SU-DHL-6 (cell line): ENCODE data around the gene UCHL3.

Experiments used
- H2AFZ ChIP-seq: fragments of 200-600 bp; sonication (generic); 2 replicates; pipeline ENCODE4 v1.6.1; 2014; ENCODE audit warnings: low read depth, mild to moderate bottlenecking, moderate library complexity, mixed read lengths, antibody characterized with exemption, low read length; ENCODE audit not compliant: severe bottlenecking
- H3F3A ChIP-seq: fragments of 200-600 bp; shearing (Covaris generic); 2 replicates; pipeline ENCODE4 v1.6.0; 2016; ENCODE audit warnings: antibody characterized with exemption, mild to moderate bottlenecking; ENCODE audit not compliant: insufficient read depth
- H3K27ac ChIP-seq: fragments of 200-600 bp; sonication (generic); 2 replicates; pipeline ENCODE4 v1.5.1; 2016; ENCODE audit warnings: low read depth, mild to moderate bottlenecking, low read length, moderate library complexity, mixed read lengths
- H3K27me3 ChIP-seq: fragments of 200-600 bp; sonication (generic), shearing (Covaris generic); 2 replicates; pipeline ENCODE4 v1.6.0; 2014; ENCODE audit warnings: mild to moderate bottlenecking, low read length
- H3K36me3 ChIP-seq: fragments of 200-600 bp; sonication (generic); 2 replicates; pipeline ENCODE4 v1.6.1; 2014; ENCODE audit warnings: mild to moderate bottlenecking, low read length, mixed read lengths
- H3K4me2 ChIP-seq: fragments of 300-600, 200-600 bp; shearing (Covaris generic), sonication (generic); 2 replicates; pipeline ENCODE4 v1.6.0; 2014; ENCODE audit warnings: low read length, low read depth, mild to moderate bottlenecking; ENCODE audit not compliant: poor library complexity, severe bottlenecking
- H3K4me3 ChIP-seq: fragments of 200-600 bp; sonication (generic); 2 replicates; pipeline ENCODE4 v1.5.1; 2014; ENCODE audit warnings: antibody characterized with exemption, low read length, mild to moderate bottlenecking, mixed read lengths; ENCODE audit not compliant: insufficient read depth, poor library complexity, severe bottlenecking
- H3K79me2 ChIP-seq: fragments of 200-600 bp; sonication (generic); 2 replicates; pipeline ENCODE4 v1.6.1; 2014; ENCODE audit warnings: mild to moderate bottlenecking, low read length, moderate library complexity; ENCODE audit not compliant: insufficient read depth
- H3K9ac ChIP-seq: fragments of 200-600 bp; sonication (generic); 2 replicates; pipeline ENCODE4 v1.7.0; 2014; ENCODE audit warnings: mild to moderate bottlenecking, low read length
- H3K9me2 ChIP-seq: fragments of 200-600 bp; sonication (generic); replicated peaks from 2 replicates; pipeline ENCODE4 v1.6.1; 2014; ENCODE audit warnings: low read length; ENCODE audit not compliant: insufficient read depth
- H3K9me3 ChIP-seq: fragments of 200-600 bp; sonication (generic); 2 replicates; pipeline ENCODE4 v1.6.1; 2014; ENCODE audit warnings: low read length, mixed read lengths; ENCODE audit not compliant: insufficient read depth
- H4K20me1 ChIP-seq: fragments of 200-600 bp; sonication (generic); 2 replicates; pipeline ENCODE4 v1.6.1; 2014; ENCODE audit warnings: low read depth, mild to moderate bottlenecking, antibody characterized with exemption, low read length, moderate library complexity, mixed read lengths
- CTCF ChIP-seq: fragments of 200-600 bp; sonication (generic); IDR thresholded peaks from one replicate; pipeline ENCODE4 v1.5.1; 2017; ENCODE audit warnings: antibody characterized with exemption, mild to moderate bottlenecking, low read length, moderate library complexity; ENCODE audit not compliant: insufficient read depth, poor library complexity, severe bottlenecking
- EZH2phosphoT487 ChIP-seq: fragments of 200-600 bp; sonication (generic), shearing (Covaris generic); conservative IDR thresholded peaks from 2 replicates; pipeline ENCODE4 v1.6.1; 2018; ENCODE audit warnings: mild to moderate bottlenecking, antibody characterized with exemption, low read length, moderate library complexity, mixed read lengths

UCHL3 gene

GRCh38 chr13:75549262-75550158 is at the start of gene UCHL3:
UCHL3 (plus strand) TSS chr13:75549791; CDS start chr13:75549821, 30 bp downstream.
- Histone ChIP-seq H3F3A (no peaks in the 10 kb centered on the region), H3K27me3 (no peaks in the 10 kb centered on the region), H3K9ac (peak within 1 kb of the TSS; percentile 90), H3K79me2 (peaks cover 49% of the 10 kb centered on the region), H2AFZ (peak within 1 kb of the TSS; percentile 94), H3K9me2 (no peaks in the 10 kb centered on the region), H4K20me1 (peaks cover 7% of the 10 kb centered on the region; the same call in 1 of the 2 replicates), H3K27ac (peak within 1 kb of the TSS; percentile 71), H3K4me2 (peak within 1 kb of the TSS; percentile 91), H3K4me3 (peak within 1 kb of the TSS; percentile 95), H3K36me3 (peaks cover 14% of the 10 kb centered on the region; the same call in 1 of the 2 replicates), H3K9me3 (no peaks in the 10 kb centered on the region)
- peak; percentile 60 for TF ChIP-seq CTCF
- TF ChIP-seq EZH2phosphoT487, result no peak

DNA sequence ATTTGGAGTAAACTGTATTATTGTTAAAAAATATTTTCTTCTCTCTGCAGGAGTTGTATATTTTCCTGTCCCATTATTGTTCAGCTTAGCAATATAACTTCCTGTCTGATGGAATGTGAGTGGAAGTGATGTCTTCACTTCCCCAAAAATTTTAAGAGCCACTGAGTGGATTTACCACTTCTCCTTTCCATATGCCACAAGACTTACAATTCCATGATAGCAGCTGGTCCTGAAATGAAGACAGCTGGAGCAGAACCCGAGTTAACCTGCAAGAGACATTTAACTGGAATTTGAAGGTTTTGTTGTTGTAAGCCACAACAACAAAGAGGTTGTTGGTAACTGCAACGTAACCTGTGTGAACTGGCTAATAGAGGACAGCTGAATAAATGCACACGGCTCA is 44.3 kb upstream of the UCHL3 start:
- no peak overlapping the region for H3K27ac ChIP-seq
- no peaks in the 10 kb centered on the region for H3K9me2 ChIP-seq
- TF ChIP-seq EZH2phosphoT487, result no peak
- no peak for TF ChIP-seq CTCF
- H3K9ac ChIP-seq, result no peak overlapping the region
- H3K4me2 ChIP-seq, result no peak overlapping the region
- no peaks in the 10 kb centered on the region for H4K20me1 ChIP-seq
- H2AFZ ChIP-seq, result no peak overlapping the region
- no peaks in the 10 kb centered on the region for H3F3A ChIP-seq
- H3K4me3 ChIP-seq, result no peak overlapping the region
- no peaks in the 10 kb centered on the region for H3K36me3 ChIP-seq
- no peaks in the 10 kb centered on the region for H3K27me3 ChIP-seq
- H3K79me2 ChIP-seq, result no peaks in the 10 kb centered on the region
- H3K9me3 ChIP-seq, result no peaks in the 10 kb centered on the region

- Histone ChIP-seq H3K4me2 (no peak overlapping the region), H3K36me3 (no peaks in the 10 kb centered on the region), H3K9ac (no peak overlapping the region), H3K27me3 (no peaks in the 10 kb centered on the region), H4K20me1 (no peaks in the 10 kb centered on the region), H2AFZ (no peak overlapping the region), H3K4me3 (no peak overlapping the region), H3K79me2 (no peaks in the 10 kb centered on the region), H3K9me3 (no peaks in the 10 kb centered on the region), H3F3A (no peaks in the 10 kb centered on the region), H3K27ac (no peak overlapping the region), H3K9me2 (no peaks in the 10 kb centered on the region)
- TF ChIP-seq EZH2phosphoT487 (no peak), CTCF (no peak)
These were observed 43.6 kb upstream of the UCHL3 start for GRCh38 chr13:75506018-75506417.
